ENCODE measurements around the gene LRRC74B. TPM values are rescaled to one million over a fixed set of nuclear protein-coding genes. Genes with fewer than 3 reads are reported as not detected.
A peak's percentile ranks its signal among the peaks of the same experiment; 100 is the strongest.

LRRC74B gene
- total and polyA plus RNA-seq, 2 experiments from 2014 or later = not detected

DNA sequence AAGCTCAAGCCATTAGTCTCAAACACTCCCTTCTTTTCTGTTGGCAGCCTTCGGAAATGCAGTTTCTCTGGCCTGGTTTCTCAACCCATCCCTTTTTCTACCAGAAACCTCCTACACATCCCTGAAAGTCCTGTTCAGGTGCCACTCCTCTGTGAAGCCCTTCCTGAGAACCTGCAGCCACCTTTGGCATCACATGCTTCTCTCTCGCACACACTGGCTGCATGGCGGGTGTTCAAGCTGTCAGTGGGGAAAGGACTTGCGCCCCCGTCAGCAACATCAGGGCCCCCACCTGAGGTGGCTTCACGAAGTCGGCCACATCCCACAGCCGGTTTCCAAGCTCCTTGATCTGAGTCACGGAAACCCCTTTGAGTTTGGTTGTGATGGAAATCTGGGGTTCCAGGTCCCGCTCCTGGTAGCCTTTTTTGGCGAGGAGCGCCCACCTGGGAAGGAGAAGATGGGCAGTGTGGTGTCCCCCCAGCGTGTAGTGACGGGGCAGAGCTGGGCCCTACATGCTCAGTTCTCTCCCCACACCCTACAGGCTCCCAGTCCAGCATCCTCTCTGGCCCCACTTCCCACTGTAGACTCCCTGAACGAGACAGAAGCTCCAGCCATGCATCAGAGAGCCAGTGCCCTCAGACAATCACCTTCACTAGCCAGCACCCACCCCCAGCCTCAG is 1.7 kb upstream of the LRRC74B start:
- Mint-ChIP-seq H3K9me3 (no peaks in the 10 kb centered on the region), H3K4me1 (peaks cover 15% of the 10 kb centered on the region), H3K27me3 (ENCODE audit: insufficient read depth, low read depth, poor library complexity) (peaks cover 14% of the 10 kb centered on the region), H3K36me3 (ENCODE audit: low read depth) (no peaks in the 10 kb centered on the region), H3K4me3 (no peak overlapping the region), H3K27ac (no peak overlapping the region)
- H3K4me2 ChIP-seq = no peak overlapping the region
- H3K27me3 ChIP-seq (ENCODE audit: insufficient read depth) = no peaks in the 10 kb centered on the region
- no peak for ATAC-seq
- H3K9me2 ChIP-seq (ENCODE audit: insufficient read depth) = no peaks in the 10 kb centered on the region
- no peak for DNase-seq (ENCODE audit: low spot score)
- TF ChIP-seq POLR2AphosphoS5 (IDR thresholded peaks at IDR 0.05; ENCODE audit: low read depth) (no peak), ZNF114 (CRISPR knock-in tag; IDR thresholded peaks at IDR 0.05) (no peak), JUNB (IDR thresholded peaks at IDR 0.05; ENCODE audit: unreplicated experiment) (no peak), STAT1 (IDR thresholded peaks at IDR 0.05; ENCODE audit: unreplicated experiment) (no peak), NANOG (IDR thresholded peaks at IDR 0.05; ENCODE audit: borderline replicate concordance) (no peak), EZH2phosphoT487 (IDR thresholded peaks at IDR 0.05; ENCODE audit: unreplicated experiment) (no peak), EZH2 (IDR thresholded peaks at IDR 0.05; ENCODE audit: low read depth, unreplicated experiment) (no peak)
- TF ChIP-seq, protein P1, sequence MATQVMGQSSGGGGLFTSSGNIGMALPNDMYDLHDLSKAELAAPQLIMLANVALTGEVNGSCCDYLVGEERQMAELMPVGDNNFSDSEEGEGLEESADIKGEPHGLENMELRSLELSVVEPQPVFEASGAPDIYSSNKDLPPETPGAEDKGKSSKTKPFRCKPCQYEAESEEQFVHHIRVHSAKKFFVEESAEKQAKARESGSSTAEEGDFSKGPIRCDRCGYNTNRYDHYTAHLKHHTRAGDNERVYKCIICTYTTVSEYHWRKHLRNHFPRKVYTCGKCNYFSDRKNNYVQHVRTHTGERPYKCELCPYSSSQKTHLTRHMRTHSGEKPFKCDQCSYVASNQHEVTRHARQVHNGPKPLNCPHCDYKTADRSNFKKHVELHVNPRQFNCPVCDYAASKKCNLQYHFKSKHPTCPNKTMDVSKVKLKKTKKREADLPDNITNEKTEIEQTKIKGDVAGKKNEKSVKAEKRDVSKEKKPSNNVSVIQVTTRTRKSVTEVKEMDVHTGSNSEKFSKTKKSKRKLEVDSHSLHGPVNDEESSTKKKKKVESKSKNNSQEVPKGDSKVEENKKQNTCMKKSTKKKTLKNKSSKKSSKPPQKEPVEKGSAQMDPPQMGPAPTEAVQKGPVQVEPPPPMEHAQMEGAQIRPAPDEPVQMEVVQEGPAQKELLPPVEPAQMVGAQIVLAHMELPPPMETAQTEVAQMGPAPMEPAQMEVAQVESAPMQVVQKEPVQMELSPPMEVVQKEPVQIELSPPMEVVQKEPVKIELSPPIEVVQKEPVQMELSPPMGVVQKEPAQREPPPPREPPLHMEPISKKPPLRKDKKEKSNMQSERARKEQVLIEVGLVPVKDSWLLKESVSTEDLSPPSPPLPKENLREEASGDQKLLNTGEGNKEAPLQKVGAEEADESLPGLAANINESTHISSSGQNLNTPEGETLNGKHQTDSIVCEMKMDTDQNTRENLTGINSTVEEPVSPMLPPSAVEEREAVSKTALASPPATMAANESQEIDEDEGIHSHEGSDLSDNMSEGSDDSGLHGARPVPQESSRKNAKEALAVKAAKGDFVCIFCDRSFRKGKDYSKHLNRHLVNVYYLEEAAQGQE (IDR thresholded peaks at IDR 0.05; ENCODE audit: unreplicated experiment) = no peak
- TF ChIP-seq, protein P2, sequence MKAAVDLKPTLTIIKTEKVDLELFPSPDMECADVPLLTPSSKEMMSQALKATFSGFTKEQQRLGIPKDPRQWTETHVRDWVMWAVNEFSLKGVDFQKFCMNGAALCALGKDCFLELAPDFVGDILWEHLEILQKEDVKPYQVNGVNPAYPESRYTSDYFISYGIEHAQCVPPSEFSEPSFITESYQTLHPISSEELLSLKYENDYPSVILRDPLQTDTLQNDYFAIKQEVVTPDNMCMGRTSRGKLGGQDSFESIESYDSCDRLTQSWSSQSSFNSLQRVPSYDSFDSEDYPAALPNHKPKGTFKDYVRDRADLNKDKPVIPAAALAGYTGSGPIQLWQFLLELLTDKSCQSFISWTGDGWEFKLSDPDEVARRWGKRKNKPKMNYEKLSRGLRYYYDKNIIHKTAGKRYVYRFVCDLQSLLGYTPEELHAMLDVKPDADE (IDR thresholded peaks at IDR 0.05) = no peak
- H3K36me3 ChIP-seq (ENCODE audit: insufficient read depth) = no peaks in the 10 kb centered on the region
- no peaks in the 10 kb centered on the region for H4K20me1 ChIP-seq (replicated peaks; ENCODE audit: insufficient read depth)
- no peak overlapping the region for H3K4me3 ChIP-seq
- 0 out of 2 replicates have a peak, but pooled peaks cover 4% of the 10 kb centered on the region for H3F3A ChIP-seq (replicated peaks; ENCODE audit: low read depth)
- no peaks in the 10 kb centered on the region for H3K4me1 ChIP-seq (ENCODE audit: insufficient read depth)
- H3K79me2 ChIP-seq (replicated peaks; ENCODE audit: insufficient read depth) = no peaks in the 10 kb centered on the region
- no peak overlapping the region for H2AFZ ChIP-seq
- no peak overlapping the region for H3K27ac ChIP-seq (ENCODE audit: low read depth)

DNA sequence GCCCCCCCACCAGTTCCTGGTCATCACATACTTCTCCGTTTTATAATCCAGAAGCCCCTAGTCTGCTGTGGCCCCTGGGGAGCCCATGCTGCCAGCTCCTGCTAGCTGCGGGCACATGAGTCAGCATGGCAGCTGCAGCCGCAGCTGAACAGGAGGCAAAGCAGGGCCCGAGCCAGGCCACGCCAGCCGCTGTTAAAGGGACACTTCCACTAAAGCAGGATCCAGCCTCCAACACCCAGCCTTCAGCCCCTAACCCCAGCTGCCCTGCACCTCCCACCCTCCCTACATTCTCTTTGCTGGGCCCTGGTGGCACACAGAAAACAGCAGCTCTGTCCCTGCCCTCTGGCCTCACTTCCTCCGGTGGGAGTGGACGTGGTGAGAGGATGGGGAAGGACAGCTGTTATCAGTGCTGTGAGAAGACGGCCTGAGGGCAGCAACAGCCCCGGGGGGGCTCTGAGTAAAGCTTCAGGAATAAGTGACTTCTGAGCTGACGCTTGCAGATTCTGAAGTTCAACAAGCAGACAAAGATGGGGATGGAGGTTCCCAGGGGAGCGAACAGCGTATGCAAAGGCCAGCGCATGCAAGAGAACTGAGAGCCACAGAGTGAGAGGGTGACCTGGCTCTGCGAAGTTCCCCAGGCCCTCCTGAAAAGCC is 688 bp upstream of the LRRC74B start:
- Histone ChIP-seq H3F3A (replicated peaks; ENCODE audit: low read depth) (0 out of 2 replicates have a peak, but pooled peaks cover 4% of the 10 kb centered on the region), H3K79me2 (replicated peaks; ENCODE audit: insufficient read depth) (no peaks in the 10 kb centered on the region), H4K20me1 (replicated peaks; ENCODE audit: insufficient read depth) (no peaks in the 10 kb centered on the region), H3K9me2 (ENCODE audit: insufficient read depth) (no peaks in the 10 kb centered on the region), H3K4me1 (ENCODE audit: insufficient read depth) (no peaks in the 10 kb centered on the region), H3K36me3 (ENCODE audit: insufficient read depth) (no peaks in the 10 kb centered on the region), H3K27me3 (ENCODE audit: insufficient read depth) (no peaks in the 10 kb centered on the region), H3K4me3 (peak overlapping the region; percentile 91), H3K27ac (ENCODE audit: low read depth) (no peak overlapping the region), H3K4me2 (peak overlapping the region; percentile 72), H2AFZ (no peak overlapping the region; the same call in 1 of the 2 replicates)
- Mint-ChIP-seq H3K27ac (no peak overlapping the region), H3K4me1 (peaks cover 15% of the 10 kb centered on the region), H3K9me3 (no peaks in the 10 kb centered on the region), H3K36me3 (ENCODE audit: low read depth) (no peaks in the 10 kb centered on the region), H3K4me3 (peak overlapping the region; percentile 88), H3K27me3 (ENCODE audit: insufficient read depth, low read depth, poor library complexity) (peaks cover 19% of the 10 kb centered on the region)
- TF ChIP-seq ZNF114 (CRISPR knock-in tag; IDR thresholded peaks at IDR 0.05) (no peak), NANOG (IDR thresholded peaks at IDR 0.05; ENCODE audit: borderline replicate concordance) (no peak), EZH2 (IDR thresholded peaks at IDR 0.05; ENCODE audit: low read depth, unreplicated experiment) (no peak)
- peak; percentile 28 for DNase-seq (ENCODE audit: low spot score)
- ATAC-seq = peak; percentile 23
